Ectodermal cell (in vitro differentiated cells): ENCODE results near the gene KCNIP4.

Source experiments
- H3K27ac ChIP-seq: 2 replicates; pipeline ENCODE4 v1.7.0; 2013; ENCODE audit warnings: mild to moderate bottlenecking, low read depth, low read length; ENCODE audit not compliant: insufficient read depth, poor library complexity, severe bottlenecking
- H3K27me3 ChIP-seq: 2 replicates; pipeline ENCODE4 v1.7.0; 2013; ENCODE audit warnings: mild to moderate bottlenecking, low read length; ENCODE audit not compliant: insufficient read depth, control insufficient read depth, poor library complexity, severe bottlenecking
- H3K36me3 ChIP-seq: one replicate; pipeline ENCODE4 v1.7.0; 2013; ENCODE audit warnings: low read length; ENCODE audit not compliant: control insufficient read depth, insufficient read depth
- H3K4me1 ChIP-seq: one replicate; pipeline ENCODE4 v1.7.0; 2013; ENCODE audit warnings: low read length; ENCODE audit not compliant: control insufficient read depth, insufficient read depth
- H3K4me3 ChIP-seq: 2 replicates; pipeline ENCODE4 v1.7.0; 2013; ENCODE audit warnings: low read depth, low read length, control low read depth; ENCODE audit not compliant: insufficient read depth
- H3K9me3 ChIP-seq: 2 replicates; pipeline ENCODE4 v1.7.0; 2013; ENCODE audit warnings: mild to moderate bottlenecking, low read length, moderate library complexity; ENCODE audit not compliant: control insufficient read depth
- WGBS, 2 experiments: methylation state at CpG; one replicate each; pipeline ENCODE4 v1.1.7; 2013; ENCODE audit warnings: missing lambda C conversion rate in 2 of 2; 5-methylcytosine and 5-hydroxymethylcytosine counted together

Gene KCNIP4

GRCh38 chr4:21826071-21826470, 122.5 kb downstream of the KCNIP4 start:
- no peaks in the 10 kb centered on the region for H3K9me3 ChIP-seq
- H3K27me3 ChIP-seq = no peaks in the 10 kb centered on the region
- no peak overlapping the region for H3K27ac ChIP-seq
- no peaks in the 10 kb centered on the region for H3K4me1 ChIP-seq
- 98 to 100% methylated on average over 2 to 4 of the region's 4 CpGs for WGBS, 2 experiments
- H3K36me3 ChIP-seq = no peaks in the 10 kb centered on the region
- H3K4me3 ChIP-seq = no peak overlapping the region

- no peaks in the 10 kb centered on the region for H3K9me3 ChIP-seq
- H3K27ac ChIP-seq = no peak overlapping the region
- no peaks in the 10 kb centered on the region for H3K27me3 ChIP-seq
- H3K4me3 ChIP-seq = no peak overlapping the region
- no peaks in the 10 kb centered on the region for H3K36me3 ChIP-seq
- WGBS, 2 experiments = 100% methylated on average over 1 of the region's 1 CpG; no CpG with 5 or more reads in 1 of the 2 experiments
- H3K4me1 ChIP-seq = no peaks in the 10 kb centered on the region
These were observed 129.5 kb downstream of the KCNIP4 start for GRCh38 chr4:21819086-21819485.

DNA sequence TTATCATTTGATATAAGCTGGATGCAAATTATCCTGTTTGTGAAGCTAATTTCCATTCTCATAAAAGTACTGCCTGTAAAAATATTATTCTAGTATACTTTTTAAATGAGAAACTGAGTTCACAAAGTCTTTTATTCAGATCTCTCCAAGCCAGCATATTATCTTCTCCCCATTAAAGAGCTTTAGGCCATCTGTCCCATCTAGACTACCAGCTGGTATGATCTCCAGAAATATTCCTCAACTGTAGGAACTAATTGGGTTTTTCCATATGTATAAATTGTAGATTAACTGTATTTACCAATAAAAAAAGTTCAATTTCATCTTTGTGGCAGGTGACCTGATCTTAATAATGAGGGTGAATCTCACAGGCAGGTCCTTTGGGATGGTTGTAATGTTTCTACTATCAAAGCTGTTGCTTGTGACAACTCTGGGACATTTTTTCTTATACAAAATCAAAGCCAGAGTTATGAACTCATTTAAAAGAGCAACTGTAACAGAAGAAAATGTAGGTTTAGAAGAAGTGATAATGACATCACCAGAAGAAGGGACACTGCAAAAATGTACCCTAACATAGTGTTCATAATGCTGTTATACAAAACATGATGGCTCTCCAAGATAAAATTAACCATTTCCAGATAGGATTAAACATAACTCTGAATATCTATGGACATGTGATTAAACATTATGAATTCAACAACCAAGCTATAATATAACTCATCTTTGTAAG, 132.8 kb downstream of the KCNIP4 start:
- Histone ChIP-seq H3K9me3 (no peaks in the 10 kb centered on the region), H3K4me1 (no peaks in the 10 kb centered on the region), H3K27me3 (no peaks in the 10 kb centered on the region), H3K27ac (no peak overlapping the region), H3K36me3 (no peaks in the 10 kb centered on the region), H3K4me3 (no peak overlapping the region)

GRCh38 chr4:21811565-21811964, 137.0 kb downstream of the KCNIP4 start:
- Histone ChIP-seq H3K9me3 (no peaks in the 10 kb centered on the region), H3K27me3 (no peaks in the 10 kb centered on the region), H3K4me1 (no peaks in the 10 kb centered on the region), H3K27ac (no peak overlapping the region), H3K36me3 (no peaks in the 10 kb centered on the region), H3K4me3 (no peak overlapping the region)
- 93 to 100% methylated on average over 1 of the region's 1 CpG for WGBS, 2 experiments

DNA sequence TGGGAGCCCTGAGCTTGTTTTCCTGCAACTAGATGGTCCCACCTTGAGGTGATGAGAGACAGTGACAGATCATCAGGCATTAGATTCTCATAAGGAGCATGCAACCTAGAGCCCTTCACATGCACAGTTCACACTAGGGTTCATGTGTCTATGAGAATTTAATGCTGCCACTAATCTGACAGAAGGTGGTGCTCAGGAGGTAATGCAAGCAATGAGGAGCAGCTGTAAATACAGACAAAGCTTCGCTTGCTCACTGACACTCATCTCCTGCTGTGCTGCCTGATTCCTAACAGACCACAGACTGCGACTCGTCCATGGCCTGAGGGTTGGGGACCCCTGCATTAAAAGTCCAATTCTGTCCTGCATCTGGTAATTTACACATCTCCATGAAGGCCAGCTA, 141.6 kb downstream of the KCNIP4 start:
- no peaks in the 10 kb centered on the region for H3K27me3 ChIP-seq
- no peak overlapping the region for H3K27ac ChIP-seq
- no peaks in the 10 kb centered on the region for H3K9me3 ChIP-seq
- 83 to 91% methylated on average over 3 of the region's 3 CpGs for WGBS, 2 experiments
- no peak overlapping the region for H3K4me3 ChIP-seq
- no peaks in the 10 kb centered on the region for H3K4me1 ChIP-seq
- H3K36me3 ChIP-seq = no peaks in the 10 kb centered on the region

DNA sequence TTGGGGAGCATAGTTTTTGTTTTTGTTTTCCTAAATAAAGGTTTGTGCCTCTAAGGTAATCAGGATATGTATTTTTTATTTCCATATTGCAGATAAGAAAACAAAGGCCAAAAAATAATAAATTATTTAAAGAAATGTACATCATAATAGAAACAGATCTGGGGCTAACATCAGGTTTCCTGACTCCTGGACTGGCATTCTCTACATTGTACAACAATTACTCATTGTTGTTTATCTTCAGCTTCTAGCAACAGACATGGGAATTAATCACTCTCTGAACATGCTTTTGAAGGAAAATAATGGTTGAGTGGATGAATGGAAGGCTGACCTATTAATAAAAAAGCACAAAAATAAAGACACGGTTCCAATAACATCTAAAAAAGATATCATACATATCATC, 146.2 kb downstream of the KCNIP4 start:
- WGBS, 2 experiments = 85 to 90% methylated on average over 1 of the region's 1 CpG
- no peak overlapping the region for H3K4me3 ChIP-seq
- H3K4me1 ChIP-seq = no peaks in the 10 kb centered on the region
- no peaks in the 10 kb centered on the region for H3K9me3 ChIP-seq
- H3K36me3 ChIP-seq = no peaks in the 10 kb centered on the region
- H3K27ac ChIP-seq = no peak overlapping the region
- no peaks in the 10 kb centered on the region for H3K27me3 ChIP-seq

GRCh38 chr4:21801661-21802385, 146.7 kb downstream of the KCNIP4 start:
- Histone ChIP-seq H3K4me3 (no peak overlapping the region), H3K36me3 (no peaks in the 10 kb centered on the region), H3K9me3 (no peaks in the 10 kb centered on the region), H3K27me3 (no peaks in the 10 kb centered on the region), H3K27ac (no peak overlapping the region), H3K4me1 (no peaks in the 10 kb centered on the region)
- WGBS, 2 experiments = 82 to 98% methylated on average over 3 to 5 of the region's 5 CpGs

GRCh38 chr4:21795091-21795490, 153.5 kb downstream of the KCNIP4 start:
- 87 to 90% methylated on average over 9 of the region's 9 CpGs for WGBS, 2 experiments
- Histone ChIP-seq H3K27me3 (no peaks in the 10 kb centered on the region), H3K27ac (no peak overlapping the region), H3K4me1 (no peaks in the 10 kb centered on the region), H3K4me3 (no peak overlapping the region), H3K36me3 (no peaks in the 10 kb centered on the region), H3K9me3 (no peaks in the 10 kb centered on the region)

DNA sequence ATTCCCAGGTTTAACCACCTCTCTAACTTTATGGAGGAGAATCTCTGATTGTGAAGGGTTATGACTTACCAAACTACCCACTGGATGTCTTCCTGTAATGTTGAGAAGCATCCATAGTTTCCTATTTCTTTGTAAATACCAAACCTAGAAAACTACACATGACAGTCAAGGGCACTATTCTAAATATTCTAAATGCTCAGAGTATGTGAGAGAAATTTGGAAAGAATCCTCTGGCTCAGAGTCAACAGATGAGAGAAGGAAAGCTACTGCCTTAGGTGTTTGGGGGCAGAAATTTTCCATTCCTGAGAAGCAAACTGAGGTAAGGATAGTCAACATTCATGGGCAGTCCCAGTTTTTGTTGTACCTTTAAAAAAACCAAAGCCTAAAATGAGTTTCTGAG, 155.8 kb downstream of the KCNIP4 start:
- Histone ChIP-seq H3K4me1 (no peaks in the 10 kb centered on the region), H3K36me3 (no peaks in the 10 kb centered on the region), H3K27me3 (no peaks in the 10 kb centered on the region), H3K9me3 (no peaks in the 10 kb centered on the region), H3K4me3 (no peak overlapping the region), H3K27ac (no peak overlapping the region)

GRCh38 chr4:21790438-21791029, 158.0 kb downstream of the KCNIP4 start:
- no peaks in the 10 kb centered on the region for H3K4me1 ChIP-seq
- WGBS, 2 experiments = 0 to 23% methylated on average over 2 to 3 of the region's 4 CpGs
- no peaks in the 10 kb centered on the region for H3K9me3 ChIP-seq
- no peaks in the 10 kb centered on the region for H3K27me3 ChIP-seq
- H3K4me3 ChIP-seq = no peak overlapping the region
- no peak overlapping the region for H3K27ac ChIP-seq
- no peaks in the 10 kb centered on the region for H3K36me3 ChIP-seq
